NCI-H526 (cell line): ENCODE measurements around the gene TMEM87B.

Source experiments
- DNase-seq, 2 experiments: peaks; one replicate each; lab custom pipeline; 2025; lab: John Stamatoyannopoulos, UW

TMEM87B gene

DNA sequence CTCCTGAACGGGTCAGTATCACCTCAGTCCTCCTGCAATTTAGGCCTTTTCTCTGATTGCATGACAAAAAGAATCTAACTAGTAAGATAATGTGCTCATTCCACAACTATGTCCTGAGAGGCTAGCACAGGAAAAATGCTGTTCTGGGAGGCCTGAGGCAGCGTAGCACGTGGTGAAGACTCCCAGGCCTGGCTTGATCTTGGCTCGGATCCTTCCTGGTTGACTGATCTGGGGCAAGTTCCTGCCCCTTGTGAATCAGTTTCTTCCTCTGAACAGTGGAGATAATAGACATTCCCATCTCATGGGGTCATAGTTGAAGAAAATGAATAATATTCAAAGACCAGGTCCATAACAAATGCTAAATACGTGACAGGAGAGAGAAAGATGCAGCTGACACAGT lies 95.4 kb downstream of the TMEM87B start:
- DNase-seq, result no peak

DNA sequence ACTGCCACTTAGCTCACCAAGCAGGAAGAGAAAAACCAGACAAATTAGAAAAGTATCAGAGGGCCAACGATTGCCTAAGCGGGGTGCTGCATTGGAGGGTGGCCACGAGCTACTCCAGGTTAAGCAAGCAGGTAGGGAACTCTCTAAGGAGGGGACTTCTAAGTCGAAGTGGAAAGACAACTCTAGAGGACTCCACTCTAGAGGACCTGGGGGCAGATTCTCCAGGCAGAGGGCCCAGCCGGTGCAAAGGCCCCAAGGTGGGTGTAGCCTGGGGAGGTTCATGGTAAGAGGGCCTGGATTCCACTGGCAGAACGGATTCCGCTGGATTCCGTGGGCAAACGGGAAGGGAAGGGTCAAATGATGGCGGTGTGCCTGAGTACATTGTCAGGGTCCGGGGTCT lies 95.8 kb downstream of the TMEM87B start:
- DNase-seq, result no peak

DNA sequence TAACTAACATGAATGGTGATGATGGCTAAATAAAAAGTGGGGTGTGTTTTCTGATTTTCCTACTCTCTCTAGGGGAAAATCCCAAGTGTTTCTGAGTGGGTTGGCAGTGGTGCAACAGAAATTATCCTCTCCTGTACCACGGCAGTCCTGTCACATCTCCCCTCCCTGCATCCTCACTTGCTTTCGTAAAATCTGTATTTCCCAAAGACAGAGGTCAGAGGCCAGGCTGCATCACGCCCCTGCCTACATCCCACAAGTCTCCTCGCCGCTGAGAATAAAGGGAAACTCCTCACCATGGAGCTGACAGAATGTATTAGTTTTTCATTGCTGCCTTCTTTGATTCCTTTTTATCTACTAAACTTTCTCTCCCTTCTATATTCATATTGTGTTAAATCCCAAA lies 96.2 kb downstream of the TMEM87B start:
- no peak for DNase-seq

DNA sequence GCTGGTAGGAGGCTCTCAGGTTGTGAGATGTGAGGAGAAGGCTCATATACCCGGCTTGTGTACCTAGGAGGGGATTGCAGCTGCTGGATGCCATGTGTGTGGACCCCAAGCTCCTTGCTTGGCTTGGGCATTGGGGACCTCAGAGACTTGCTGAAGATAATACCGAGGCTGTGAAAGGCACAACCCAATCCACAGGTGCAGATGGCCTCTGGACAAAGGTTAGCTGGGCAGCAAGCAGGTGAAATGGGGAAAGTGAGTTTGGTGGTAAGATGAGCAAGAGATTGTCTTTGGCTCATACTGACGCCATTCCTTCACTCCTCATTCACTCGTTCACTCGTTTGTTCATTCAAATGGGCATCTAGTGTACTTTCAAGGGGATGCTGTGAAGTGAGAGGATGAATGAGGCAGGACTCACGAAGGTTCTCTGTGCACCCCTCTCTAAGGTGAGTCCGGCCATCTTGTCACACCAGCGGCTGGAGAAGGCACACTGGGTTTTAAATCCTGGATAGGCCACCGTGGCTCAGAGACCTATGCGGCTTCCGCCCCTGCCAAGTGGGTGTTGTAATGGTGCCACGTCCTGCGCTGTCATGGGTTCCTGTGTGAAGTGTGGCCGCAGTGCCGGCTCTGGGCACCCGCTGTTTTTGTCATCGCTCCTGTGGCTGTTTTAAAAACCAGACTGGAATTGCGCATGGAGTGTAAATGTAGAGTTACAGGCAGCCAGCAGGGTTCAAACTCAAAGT lies 96.8 kb downstream of the TMEM87B start:
- no peak for DNase-seq

- DNase-seq, result no peak
Measured at GRCh38 chr2:112152476-112153178, 97.6 kb downstream of the TMEM87B start.

GRCh38 chr2:112153179-112153490 lies 98.1 kb downstream of the TMEM87B start:
- DNase-seq, result no peak

DNA sequence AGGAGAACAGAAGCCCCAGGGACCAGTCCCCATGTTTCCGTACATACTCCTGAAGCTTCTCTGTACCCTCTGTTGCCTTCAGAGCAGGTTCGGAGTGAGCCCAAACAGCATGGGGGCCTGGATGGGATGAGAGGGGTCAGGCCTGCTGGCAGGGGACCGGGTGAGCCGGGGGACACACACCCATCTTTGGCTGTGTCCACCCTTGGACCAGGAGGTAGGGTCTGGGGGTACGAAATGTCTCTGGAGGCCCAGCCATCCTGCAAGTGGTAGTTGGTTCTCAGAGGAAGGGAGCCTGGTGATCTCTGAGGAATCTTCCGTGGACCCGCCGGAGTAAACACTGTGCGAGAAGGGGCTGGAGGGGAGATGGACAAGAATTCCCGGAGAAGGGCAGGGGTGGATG lies 98.4 kb downstream of the TMEM87B start:
- no peak for DNase-seq

DNA sequence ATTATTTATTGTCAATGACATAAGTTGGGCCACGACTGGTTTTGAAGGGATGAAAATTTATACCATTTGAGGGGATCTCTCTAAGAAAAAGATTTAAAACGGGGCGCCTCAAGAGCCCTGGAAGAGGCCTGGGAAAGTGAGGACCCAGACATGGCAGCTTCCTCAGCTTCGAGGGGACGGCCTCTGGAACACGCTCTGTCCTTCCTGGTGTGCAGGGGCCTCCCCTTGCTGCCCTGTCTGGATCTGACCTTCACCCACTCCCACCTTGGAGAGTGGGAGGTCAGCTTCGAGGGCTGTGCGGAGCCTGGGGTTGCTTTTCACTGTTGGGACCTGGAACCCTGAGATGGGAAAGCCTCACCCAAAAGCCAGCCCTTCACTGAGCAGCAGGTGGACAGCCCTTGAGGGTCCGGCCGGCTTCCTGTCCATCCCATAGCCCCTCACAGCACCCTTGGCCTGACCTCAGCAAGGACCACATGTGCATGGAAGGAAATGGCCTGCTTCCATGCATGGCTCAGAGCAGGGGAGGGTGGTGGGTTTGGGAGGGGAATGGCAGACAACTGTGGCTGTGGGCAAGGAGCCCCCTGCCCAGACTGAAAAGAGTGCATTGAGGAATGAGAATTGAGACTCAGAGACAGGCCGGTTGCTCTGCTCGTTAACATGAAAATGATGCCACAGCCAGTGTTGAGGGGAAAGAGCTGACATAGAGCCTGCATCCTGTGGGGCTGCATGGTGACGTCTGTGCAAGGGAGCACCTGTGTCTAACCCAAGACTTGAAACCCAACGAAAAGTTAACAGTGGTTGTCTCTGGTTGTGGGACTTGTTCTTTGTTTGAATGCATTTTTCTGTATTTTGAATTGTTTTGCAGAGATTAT lies 99.4 kb downstream of the TMEM87B start:
- DNase-seq, result no peak

- DNase-seq, result peak in 1 of 2 experiments; percentile 9
Measured at GRCh38 chr2:112155331-112156151, 100.5 kb downstream of the TMEM87B start.

- no peak for DNase-seq
Measured at GRCh38 chr2:112156152-112156986, 101.3 kb downstream of the TMEM87B start.

DNA sequence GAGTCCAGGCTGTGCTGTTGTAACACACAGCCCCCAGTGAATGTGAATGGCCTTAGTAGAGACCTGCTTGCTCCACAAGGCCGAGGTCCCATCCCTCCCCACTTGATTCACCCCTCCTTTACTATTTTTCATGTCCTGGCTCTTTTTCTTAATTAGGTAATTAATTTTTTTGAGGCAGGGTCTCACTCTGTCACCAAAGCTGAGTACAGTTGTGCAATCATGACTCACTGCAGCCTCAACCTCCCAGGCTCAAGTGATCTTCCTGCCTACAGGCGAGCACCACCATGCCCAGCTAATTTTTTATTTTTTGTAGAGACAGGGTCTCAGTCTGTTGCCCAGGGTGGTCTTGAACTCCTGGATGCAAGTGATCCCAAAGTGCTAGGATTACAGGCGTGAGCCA lies 102.4 kb downstream of the TMEM87B start:
- no peak for DNase-seq

DNA sequence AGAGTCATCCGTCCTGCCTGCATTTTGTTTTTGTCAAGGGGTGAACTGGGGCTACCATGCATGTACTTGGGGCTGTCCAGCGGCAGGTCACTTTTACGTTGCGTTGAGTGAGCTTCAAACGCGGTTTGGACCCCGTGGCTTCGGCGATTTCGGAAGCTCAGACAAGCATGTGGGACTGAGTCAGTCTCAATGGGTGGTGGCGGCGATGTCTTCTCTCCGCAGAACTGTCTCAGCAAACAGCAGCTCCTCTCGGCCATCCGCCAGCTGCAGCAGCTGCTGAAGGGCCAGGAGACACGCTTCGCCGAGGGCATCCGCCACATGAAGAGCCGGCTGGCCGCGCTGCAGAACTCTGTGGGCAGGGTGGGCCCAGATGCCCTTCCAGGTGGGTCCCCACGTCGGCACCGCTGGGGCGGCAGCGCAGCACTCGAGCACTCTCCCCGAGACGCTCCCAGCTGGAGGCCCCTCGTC lies 104.4 kb downstream of the TMEM87B start:
- DNase-seq, result no peak

- DNase-seq, result no peak
Measured at GRCh38 chr2:112160283-112161250, 105.5 kb downstream of the TMEM87B start.

GRCh38 chr2:112161431-112162145 lies 106.5 kb downstream of the TMEM87B start:
- DNase-seq, result no peak

DNA sequence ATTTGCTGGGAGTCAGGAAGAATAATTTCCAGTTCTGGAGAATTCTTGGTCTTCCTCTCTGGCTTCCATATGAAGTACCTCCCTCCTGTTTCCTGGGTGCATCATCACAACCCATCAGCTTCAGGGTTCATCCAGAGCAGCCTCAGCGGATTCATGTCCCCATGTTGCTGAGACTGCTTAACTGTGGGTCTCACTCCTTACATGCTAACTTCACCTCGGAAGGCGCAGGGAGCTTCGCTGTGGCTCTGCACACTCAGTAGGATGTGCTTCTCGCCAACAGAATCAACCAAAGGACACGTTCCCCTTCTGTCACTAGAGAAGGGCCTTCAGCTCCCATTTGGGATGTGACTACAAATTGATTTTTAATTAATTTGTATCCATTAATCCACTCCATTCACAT lies 107.3 kb downstream of the TMEM87B start:
- DNase-seq, result no peak

DNA sequence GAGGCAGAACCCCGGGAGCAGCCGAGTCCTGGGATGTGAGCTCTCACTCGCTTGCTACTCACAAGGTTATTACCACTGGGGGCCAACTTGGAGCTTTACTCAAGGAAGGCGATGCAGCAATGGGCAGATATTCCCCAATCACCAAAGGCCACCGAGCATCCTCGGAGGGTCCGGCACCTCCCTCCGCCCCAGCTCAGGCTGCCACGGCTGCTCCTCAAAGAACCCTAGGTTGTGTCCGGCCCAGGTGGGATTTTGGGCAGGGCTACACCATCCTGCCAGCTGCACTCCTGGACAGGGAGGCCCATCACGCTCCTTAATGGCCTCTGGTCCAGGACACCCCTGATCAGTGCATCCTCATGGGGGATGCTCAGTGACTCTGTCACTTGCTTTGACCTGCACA lies 107.9 kb downstream of the TMEM87B start:
- DNase-seq, result no peak

GRCh38 chr2:112163541-112163981 lies 108.5 kb downstream of the TMEM87B start:
- no peak for DNase-seq

GRCh38 chr2:112164876-112165275 lies 109.8 kb downstream of the TMEM87B start:
- DNase-seq, result no peak

- no peak for DNase-seq
Measured at GRCh38 chr2:112165296-112165695, 110.2 kb downstream of the TMEM87B start.
